Measurements from ENCODE around the gene MYH9. TPM values are rescaled to one million over a fixed set of nuclear protein-coding genes. Genes with fewer than 3 reads are reported as not detected.
A peak's percentile ranks its signal among the peaks of the same experiment; 100 is the strongest.

Gene MYH9
- total RNA-seq, 2 donors from 2014 or later = 294 to 323 TPM

DNA sequence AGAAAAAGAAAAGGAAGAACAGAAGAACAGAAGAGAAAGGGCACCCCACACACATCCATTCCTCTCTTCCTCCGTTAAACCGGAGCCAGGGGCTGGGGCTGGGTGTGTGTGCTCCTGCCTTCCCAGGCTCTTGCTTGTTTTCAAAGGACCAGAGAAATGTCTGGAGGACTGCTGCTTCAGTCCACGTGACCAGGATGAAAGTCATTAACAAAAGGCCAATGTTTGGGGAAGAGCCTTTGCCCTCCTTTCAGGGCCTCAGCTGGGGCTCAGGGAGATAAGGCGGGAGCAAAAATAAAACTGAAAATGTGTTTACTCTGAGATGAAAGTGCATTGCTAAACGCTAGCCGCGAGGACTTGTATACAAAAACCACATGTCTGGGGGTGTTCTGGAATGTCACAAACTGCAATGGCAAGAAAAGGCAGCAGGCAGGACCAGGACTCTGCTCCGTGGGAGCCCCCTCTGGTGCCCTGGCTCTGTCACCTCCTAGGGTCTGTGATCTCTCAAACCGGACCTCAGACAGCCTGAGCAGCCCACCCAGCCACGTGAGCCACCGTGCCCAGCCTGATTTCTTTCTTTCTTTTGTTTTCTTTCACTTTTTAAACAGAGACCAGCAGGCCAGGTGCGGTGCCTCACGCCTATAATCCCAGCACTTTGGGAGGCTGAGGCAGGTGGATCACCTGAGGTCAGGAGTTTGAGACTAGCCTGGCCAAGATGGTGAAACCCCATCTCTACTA is 31.6 kb upstream of the MYH9 start:
- intact Hi-C loops (cut with DNase I) = no loop called here
- 22 to 27% methylated on average over 13 of the region's 13 CpGs for WGBS, 2 donors

DNA sequence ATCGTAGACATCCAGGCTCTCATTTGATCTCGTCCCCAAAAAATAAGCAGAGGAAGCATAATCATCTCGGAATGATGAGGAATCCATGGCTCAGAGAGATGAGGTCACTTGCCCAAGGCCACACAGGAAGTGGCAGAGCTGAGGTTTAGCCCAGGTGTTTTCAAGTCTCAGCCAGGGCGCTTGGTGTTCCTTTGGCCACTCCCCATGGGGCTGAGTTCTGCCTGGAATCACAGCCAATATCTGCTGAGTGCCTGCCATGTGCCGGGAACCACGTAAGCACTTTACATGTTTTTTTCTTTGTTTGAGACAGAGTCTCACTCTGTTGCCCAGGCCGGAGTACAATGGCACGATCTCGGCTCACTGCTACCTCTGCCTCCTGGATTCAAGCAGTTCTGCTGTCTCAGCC is 29.5 kb upstream of the MYH9 start:
- Histone ChIP-seq H3K27ac (peak overlapping the region; percentile 77 to 86 (median 86)), H3K9me3 (no peaks in the 10 kb centered on the region), H3K4me1 (peaks cover 39% of the 10 kb centered on the region), H3K27me3 (no peaks in the 10 kb centered on the region), H3K4me3 (no peak overlapping the region), H3K36me3 (replicated peaks in 1 of 2; ENCODE audit: insufficient read depth in 1 of 2, low read depth in 2 of 2) (no peaks in the 10 kb centered on the region)
- intact Hi-C loops (cut with DNase I) = no loop called here
- TF ChIP-seq POLR2A (IDR thresholded peaks at IDR 0.05) = peak in 2 of 3 donors; percentile 69 to 83
- TF ChIP-seq, protein P1, sequence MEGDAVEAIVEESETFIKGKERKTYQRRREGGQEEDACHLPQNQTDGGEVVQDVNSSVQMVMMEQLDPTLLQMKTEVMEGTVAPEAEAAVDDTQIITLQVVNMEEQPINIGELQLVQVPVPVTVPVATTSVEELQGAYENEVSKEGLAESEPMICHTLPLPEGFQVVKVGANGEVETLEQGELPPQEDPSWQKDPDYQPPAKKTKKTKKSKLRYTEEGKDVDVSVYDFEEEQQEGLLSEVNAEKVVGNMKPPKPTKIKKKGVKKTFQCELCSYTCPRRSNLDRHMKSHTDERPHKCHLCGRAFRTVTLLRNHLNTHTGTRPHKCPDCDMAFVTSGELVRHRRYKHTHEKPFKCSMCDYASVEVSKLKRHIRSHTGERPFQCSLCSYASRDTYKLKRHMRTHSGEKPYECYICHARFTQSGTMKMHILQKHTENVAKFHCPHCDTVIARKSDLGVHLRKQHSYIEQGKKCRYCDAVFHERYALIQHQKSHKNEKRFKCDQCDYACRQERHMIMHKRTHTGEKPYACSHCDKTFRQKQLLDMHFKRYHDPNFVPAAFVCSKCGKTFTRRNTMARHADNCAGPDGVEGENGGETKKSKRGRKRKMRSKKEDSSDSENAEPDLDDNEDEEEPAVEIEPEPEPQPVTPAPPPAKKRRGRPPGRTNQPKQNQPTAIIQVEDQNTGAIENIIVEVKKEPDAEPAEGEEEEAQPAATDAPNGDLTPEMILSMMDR (IDR thresholded peaks at IDR 0.05) = no peak
- WGBS, 2 donors = 38 to 39% methylated on average over 7 to 9 of the region's 9 CpGs
- peak; percentile 90 to 95 (median 94) for DNase-seq
- ATAC-seq = peak; percentile 98

More for the DNA sequence above, 31.6 kb upstream of the MYH9 start:
- ATAC-seq (peak; percentile 8), DNase-seq (peak in 2 of 4 donors; percentile 31 to 49)
- H3K4me3 ChIP-seq = no peak overlapping the region
- no peaks in the 10 kb centered on the region for H3K9me3 ChIP-seq
- peaks cover 33% of the 10 kb centered on the region for H3K4me1 ChIP-seq
- H3K27me3 ChIP-seq = no peaks in the 10 kb centered on the region
- H3K27ac ChIP-seq = peak overlapping the region in 3 of 4 donors; percentile 58 to 79 (median 75)
- TF ChIP-seq, protein P1 (IDR thresholded peaks at IDR 0.05) = no peak
- no peak for TF ChIP-seq POLR2A (IDR thresholded peaks at IDR 0.05)
- no peaks in the 10 kb centered on the region for H3K36me3 ChIP-seq (replicated peaks in 1 of 2; ENCODE audit: insufficient read depth in 1 of 2, low read depth in 2 of 2)

DNA sequence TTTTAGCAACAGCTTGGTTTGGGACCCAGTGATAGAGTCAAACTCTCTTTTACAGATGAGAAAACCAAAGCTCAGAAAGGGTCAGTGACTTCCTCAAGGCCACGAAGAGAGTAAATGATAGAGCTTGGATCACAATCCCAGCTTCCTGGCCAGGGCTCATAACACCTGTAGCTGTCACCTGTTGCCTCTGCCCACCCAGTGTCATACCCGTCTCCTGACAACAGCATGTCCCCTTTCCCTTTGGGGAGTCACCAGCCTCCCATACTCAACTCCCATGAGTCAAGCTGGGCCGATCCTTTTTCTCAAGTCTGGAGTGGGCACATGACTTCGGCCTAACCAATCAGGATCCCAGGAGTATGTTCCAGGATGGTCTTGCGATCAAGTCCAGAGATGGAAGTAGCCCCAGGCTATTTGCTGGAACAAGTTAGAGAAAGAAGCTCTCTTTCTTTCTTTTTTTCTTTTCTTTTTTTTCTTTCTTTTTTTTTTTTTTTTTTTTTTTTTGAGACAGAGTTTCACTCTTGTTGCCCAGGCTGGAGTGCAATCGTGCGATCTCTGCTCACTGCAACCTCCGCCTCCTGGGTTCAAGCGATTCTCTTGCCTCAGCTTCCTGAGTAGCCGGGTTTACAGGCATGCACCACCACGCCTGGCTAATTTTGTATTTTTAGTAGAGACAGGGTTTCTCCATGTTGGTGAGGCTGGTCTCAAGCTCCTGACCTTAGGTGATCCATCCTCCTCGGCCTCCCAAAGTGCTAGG is 27.8 kb upstream of the MYH9 start:
- intact Hi-C loops (cut with DNase I) = no loop called here
- H3K9me3 ChIP-seq = no peaks in the 10 kb centered on the region
- 85 to 93% methylated on average over 12 of the region's 12 CpGs for WGBS, 2 donors

DNA sequence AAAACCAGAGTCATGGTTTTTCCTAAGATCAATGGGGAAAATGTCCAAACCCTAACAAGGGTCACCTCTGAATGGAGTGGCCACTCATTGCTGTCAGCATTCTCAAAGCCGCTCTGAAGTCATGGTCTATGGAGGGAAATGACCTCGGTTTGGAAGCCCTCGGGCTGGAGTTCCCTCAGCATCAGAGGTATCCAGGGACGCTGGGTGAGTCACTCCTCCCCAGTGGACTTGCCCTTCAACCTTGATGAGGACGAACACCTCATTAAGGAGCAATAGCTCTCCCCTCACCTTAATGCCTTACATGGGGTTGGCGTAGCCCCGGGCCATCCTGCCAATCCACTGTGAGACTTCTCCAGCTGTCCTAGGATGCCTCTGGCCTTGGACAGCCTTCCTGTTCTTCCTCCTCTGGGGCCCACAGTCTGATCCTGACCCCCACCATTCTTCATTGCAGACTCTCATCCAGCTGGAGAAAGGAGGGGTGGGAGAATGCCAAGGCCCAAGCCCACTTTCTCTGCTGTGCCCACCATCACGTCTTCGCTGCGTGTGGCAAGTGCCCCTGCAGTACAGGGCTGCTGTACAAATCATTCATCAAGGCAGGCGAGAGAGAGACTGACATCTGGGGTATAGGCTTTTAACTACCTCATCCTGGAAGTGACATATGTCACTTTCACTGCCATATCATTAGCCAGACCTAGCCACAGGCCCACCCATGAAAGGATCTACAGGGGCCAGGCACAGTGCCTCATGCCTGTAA is 25.4 kb upstream of the MYH9 start:
- intact Hi-C loops (cut with DNase I) = no loop called here
- Histone ChIP-seq H3K36me3 (replicated peaks in 1 of 2; ENCODE audit: insufficient read depth in 1 of 2, low read depth in 2 of 2) (no peaks in the 10 kb centered on the region), H3K4me3 (no peak overlapping the region), H3K27ac (peak overlapping the region; percentile 16 to 97 (median 68)), H3K9me3 (no peaks in the 10 kb centered on the region), H3K27me3 (no peaks in the 10 kb centered on the region), H3K4me1 (peaks cover 44% of the 10 kb centered on the region)
- TF ChIP-seq, protein P1 (IDR thresholded peaks at IDR 0.05) = no peak
- TF ChIP-seq POLR2A (IDR thresholded peaks at IDR 0.05) = no peak
- 80 to 88% methylated on average over 9 to 11 of the region's 11 CpGs for WGBS, 2 donors
- no peak for ATAC-seq
- peak in 3 of 4 donors; percentile 35 to 74 (median 49) for DNase-seq

More for the DNA sequence above, 27.8 kb upstream of the MYH9 start:
- no peaks in the 10 kb centered on the region for H3K36me3 ChIP-seq (replicated peaks in 1 of 2; ENCODE audit: insufficient read depth in 1 of 2, low read depth in 2 of 2)
- H3K4me1 ChIP-seq = peaks cover 52% of the 10 kb centered on the region
- H3K27ac ChIP-seq = peak overlapping the region in 1 of 4 donors; percentile 5
- H3K27me3 ChIP-seq = no peaks in the 10 kb centered on the region
- TF ChIP-seq, protein P1 (IDR thresholded peaks at IDR 0.05) = no peak
- no peak for TF ChIP-seq POLR2A (IDR thresholded peaks at IDR 0.05)
- H3K4me3 ChIP-seq = no peak overlapping the region
- DNase-seq (no peak), ATAC-seq (no peak)
